Pons (tissue), 1 donor: ENCODE data around the gene ZMYND19.
"Not testable (repeated sequence)": the region's sequence is repeated elsewhere in the genome, so short reads cannot be mapped to it uniquely, and the experiment has no call there.

Experiments used
- DNase-seq: peaks from one replicate; pipeline ENCODE4 v3.0.0-alpha.2; 2016; ENCODE audit warnings: low spot score

Gene ZMYND19

GRCh38 chr9:137590469-137591383 is at the start of gene ZMYND19:
Gene ZMYND19 (minus strand): TSS chr9:137590512. CDS start chr9:137590263, 249 bp downstream.
- peak; percentile 74 for DNase-seq

- DNase-seq = no peak
These were observed 49.2 kb upstream of the ZMYND19 start for GRCh38 chr9:137639303-137640051.

GRCh38 chr9:137638680-137639079 is 48.4 kb upstream of the ZMYND19 start:
- DNase-seq = no peak

GRCh38 chr9:137634016-137634415 is 43.7 kb upstream of the ZMYND19 start:
- no peak for DNase-seq

- no peak for DNase-seq
These were observed 42.2 kb upstream of the ZMYND19 start for GRCh38 chr9:137632230-137633161.

GRCh38 chr9:137631345-137632229 is 41.3 kb upstream of the ZMYND19 start:
- DNase-seq = no peak

GRCh38 chr9:137630679-137631078 is 40.4 kb upstream of the ZMYND19 start:
- DNase-seq = no peak

GRCh38 chr9:137630126-137630525 is 39.8 kb upstream of the ZMYND19 start:
- no peak for DNase-seq

- not testable (repeated sequence) for DNase-seq
These were observed 37.1 kb upstream of the ZMYND19 start for GRCh38 chr9:137627406-137627805.

GRCh38 chr9:137626464-137626863 is 36.2 kb upstream of the ZMYND19 start:
- no peak for DNase-seq

GRCh38 chr9:137622211-137622610 is 31.9 kb upstream of the ZMYND19 start:
- not testable (repeated sequence) for DNase-seq

- no peak for DNase-seq
These were observed 30.9 kb upstream of the ZMYND19 start for GRCh38 chr9:137621131-137621757.

GRCh38 chr9:137620581-137620980 is 30.3 kb upstream of the ZMYND19 start:
- no peak for DNase-seq

GRCh38 chr9:137620048-137620405 is 29.7 kb upstream of the ZMYND19 start:
- no peak for DNase-seq

GRCh38 chr9:137619240-137620047 is 29.1 kb upstream of the ZMYND19 start:
- no peak for DNase-seq

GRCh38 chr9:137618105-137619067 is 28.1 kb upstream of the ZMYND19 start, which contains the start of gene EHMT1:
Gene EHMT1 (plus strand): TSS chr9:137619005. CDS start chr9:137619029, 24 bp downstream.
- DNase-seq = peak; percentile 80

- DNase-seq = no peak
These were observed 25.1 kb upstream of the ZMYND19 start for GRCh38 chr9:137615387-137615871.
